ENCODE results near the gene STRIP2.

The STRIP2 gene

GRCh38 chr7:129435414-129435829, 1.2 kb downstream of the STRIP2 start:
- no peak overlapping the region for H3K4me3 ChIP-seq (ENCODE audit: low read depth, low read length)

GRCh38 chr7:129436335-129436923, 2.2 kb downstream of the STRIP2 start:
- H3K4me3 ChIP-seq (ENCODE audit: low read depth, low read length), result no peak overlapping the region

More at GRCh38 chr7:129435414-129435829, 1.2 kb downstream of the STRIP2 start:
- TF ChIP-seq CTCF (IDR thresholded peaks at IDR 0.05; ENCODE audit: borderline replicate concordance, insufficient read depth, low read depth, low read length), result no peak

GRCh38 chr7:129437190-129437589, 3.0 kb downstream of the STRIP2 start:
- TF ChIP-seq CTCF (IDR thresholded peaks at IDR 0.05; ENCODE audit: borderline replicate concordance, insufficient read depth, low read depth, low read length), result no peak
- no peak overlapping the region for H3K4me3 ChIP-seq (ENCODE audit: low read depth, low read length)

More at GRCh38 chr7:129436335-129436923, 2.2 kb downstream of the STRIP2 start:
- TF ChIP-seq CTCF (IDR thresholded peaks at IDR 0.05; ENCODE audit: borderline replicate concordance, insufficient read depth, low read depth, low read length), result no peak

- TF ChIP-seq CTCF (IDR thresholded peaks at IDR 0.05; ENCODE audit: borderline replicate concordance, insufficient read depth, low read depth, low read length), result no peak
- no peak overlapping the region for H3K4me3 ChIP-seq (ENCODE audit: low read depth, low read length)
Observed at GRCh38 chr7:129438281-129438838, 4.1 kb downstream of the STRIP2 start.

- no peak for TF ChIP-seq CTCF (IDR thresholded peaks at IDR 0.05; ENCODE audit: borderline replicate concordance, insufficient read depth, low read depth, low read length)
- no peak overlapping the region for H3K4me3 ChIP-seq (ENCODE audit: low read depth, low read length)
Observed at GRCh38 chr7:129438839-129439651, 4.8 kb downstream of the STRIP2 start.

- no peak overlapping the region for H3K4me3 ChIP-seq (ENCODE audit: low read depth, low read length)
- no peak for TF ChIP-seq CTCF (IDR thresholded peaks at IDR 0.05; ENCODE audit: borderline replicate concordance, insufficient read depth, low read depth, low read length)
Observed at GRCh38 chr7:129439963-129440625, 5.9 kb downstream of the STRIP2 start.

Measured in GM12875 (cell line).